GM12878 (cell line): ENCODE data around the gene SMYD5. TPM values are rescaled to one million over a fixed set of nuclear protein-coding genes. Genes with fewer than 3 reads are reported as not detected.
A peak's percentile ranks its signal among the peaks of the same experiment; 100 is the strongest.

Experiments used
- ATAC-seq: fragments of 200-7000 bp; cut with Tn5 transposase; 3 replicates; pipeline ENCODE4 v1.9.1; 2020; ENCODE audit warnings: mild to moderate bottlenecking, moderate library complexity
- BruUV-seq: library from RNA; stranded (reverse); fragments of 400-500 nt; replicated peaks from 2 replicates; lab custom pipeline; 2021; lab: Mats Ljungman, UMichigan
- CTCF ChIA-PET: fragments of 300-600 bp; sonication (Branson Sonifier 250); formaldehyde crosslinking; extraction: SDS; loops from one replicate; lab custom pipeline; 2021; ENCODE audit warnings: inconsistent platforms; lab: Yijun Ruan, JAX
- POLR2A ChIA-PET: fragments of 350-600 bp; formaldehyde crosslinking; extraction: SDS; loops from one replicate; lab custom pipeline; 2021; ENCODE audit warnings: inconsistent platforms; lab: Charles Lee
- RAD21 ChIA-PET: fragments of 300-600 bp; sonication (Branson Sonifier 250); formaldehyde crosslinking; loops from one replicate; lab custom pipeline; 2023; ENCODE audit warnings: antibody characterized with exemption; ENCODE audit not compliant: unreplicated experiment; lab: Charles Lee
- SMC1A ChIA-PET: fragments of 300-600 bp; sonication (Branson Sonifier 250); formaldehyde crosslinking; loops from one replicate; lab custom pipeline; 2023; ENCODE audit not compliant: unreplicated experiment, uncharacterized antibody; lab: Charles Lee
- DNase-seq: peaks from one replicate; pipeline ENCODE4 v3.0.0-alpha.2; 2011; ENCODE audit warnings: low read depth, low spot score
- FAIRE-seq: peaks from 3 replicates; lab custom pipeline; 2011; peaks lifted over from hg19 to GRCh38; lab: Jason Lieb, UNC
- H2AFZ ChIP-seq: 2 replicates; pipeline ENCODE4 v1.6.0; 2011; ENCODE audit warnings: low read depth, low read length, control low read depth; ENCODE audit not compliant: control insufficient read depth
- H3K27ac ChIP-seq: 2 replicates; pipeline ENCODE4 v1.5.1; 2011; ENCODE audit warnings: control low read depth; ENCODE audit not compliant: control insufficient read depth, insufficient read depth
- H3K27me3 ChIP-seq, 2 experiments: replicated peaks in 1 of 2; 2 replicates each; pipeline versions ENCODE4 v1.6.0 to v1.6.1; 2011; ENCODE audit warnings: low read length in 1 of 2; ENCODE audit not compliant: control insufficient read depth in 2 of 2, insufficient read depth in 2 of 2
- H3K36me3 ChIP-seq, 2 experiments: 2 replicates each; pipeline ENCODE4 v1.5.1; 2011; ENCODE audit warnings: low read length in 1 of 2; ENCODE audit not compliant: control insufficient read depth in 2 of 2, insufficient read depth in 2 of 2
- H3K4me1 ChIP-seq: 2 replicates; pipeline ENCODE4 v1.6.1; 2011; ENCODE audit warnings: mild to moderate bottlenecking, low read length, moderate library complexity, mixed read lengths; ENCODE audit not compliant: control insufficient read depth, insufficient read depth
- H3K4me2 ChIP-seq: 2 replicates; pipeline ENCODE4 v1.6.0; 2011; ENCODE audit warnings: control low read depth; ENCODE audit not compliant: control insufficient read depth, insufficient read depth
- H3K4me3 ChIP-seq: fragments of 200-600 bp; sonication (generic); 2 replicates; pipeline ENCODE4 v1.5.1; 2016
- H3K79me2 ChIP-seq: 2 replicates; pipeline ENCODE4 v1.6.0; 2011; ENCODE audit warnings: low read length; ENCODE audit not compliant: control insufficient read depth, insufficient read depth
- H3K9ac ChIP-seq: 2 replicates; pipeline ENCODE4 v1.8.0; 2011; ENCODE audit warnings: low read length, control low read depth, mixed read lengths; ENCODE audit not compliant: control insufficient read depth, insufficient read depth
- H3K9me3 ChIP-seq: replicated peaks from 3 replicates; pipeline ENCODE4 v1.5.1; 2011; ENCODE audit warnings: mild to moderate bottlenecking, low read length; ENCODE audit not compliant: control insufficient read depth, insufficient read depth
- H4K20me1 ChIP-seq: 2 replicates; pipeline ENCODE4 v1.6.0; 2011; ENCODE audit not compliant: control insufficient read depth, insufficient read depth
- MEF2B ChIP-seq: fragments of 450-650 bp; IDR thresholded peaks from 2 replicates; pipeline ENCODE4 v1.6.1; 2018; ENCODE audit warnings: mild to moderate bottlenecking, moderate library complexity; ENCODE audit not compliant: partially characterized antibody, poor library complexity, severe bottlenecking
- POLR2A ChIP-seq: IDR thresholded peaks from 2 replicates; pipeline ENCODE4 v1.6.1; 2011; ENCODE audit warnings: low read depth, mild to moderate bottlenecking, low read length
- RAD51 ChIP-seq: fragments of 450-650 bp; IDR thresholded peaks from 2 replicates; pipeline ENCODE4 v1.6.1; 2016; ENCODE audit warnings: moderate library complexity, mild to moderate bottlenecking, inconsistent platforms
- WGBS: methylation state at CpG from one replicate; pipeline ENCODE4 v1.1.6; 2016; ENCODE audit warnings: low lambda C conversion rate; ENCODE audit not compliant: insufficient replicate concordance, insufficient coverage; ENCODE audit errors: missing lambda C conversion rate; 5-methylcytosine and 5-hydroxymethylcytosine counted together
- in situ Hi-C: fragments of 300-500 bp; cut with MboI; formaldehyde crosslinking; loops from 9 replicates; pipeline ENCODE4 v1.14.3; 2018; ENCODE audit warnings: mixed read lengths
- intact Hi-C: fragments of 100-400 bp; cut with micrococcal nuclease; formaldehyde crosslinking; loops from one replicate; pipeline ENCODE4 v1.14.2; 2022; ENCODE audit not compliant: unreplicated experiment
- polyA plus RNA-seq, 11 experiments: library from polyadenylated mRNA; depleted of rRNA in 4 of 11; unstranded in 6 of 11; stranded (reverse) in 5 of 11; fragments of >200 nt; fragmentation: Nextera tagmentation in 4 of 11; fragmentation: Illumina TruSeq in 1 of 11; extraction: Ambion mirVana in 4 of 11; extraction: Trizol in 1 of 11; gene quantifications; 1 replicate in 1 of 11; 2 replicates in 10 of 11; pipeline versions ENCODE4 v1.2.1 to v1.2.3, GENCODE V29; 2011 to 2016; ENCODE audit warnings: inconsistent platforms in 2 of 11, missing spikeins in 2 of 11, low read depth in 1 of 11
- total RNA-seq, 4 experiments: library from RNA; depleted of rRNA in 3 of 4; stranded (reverse); fragments of >200 nt in 3 of 4; fragmentation: Illumina TruSeq in 1 of 4; extraction: Trizol in 1 of 4; gene quantifications; 2 replicates each; pipeline versions ENCODE4 v1.2.1 to v1.2.3, GENCODE V29; 2013 to 2021

SMYD5 gene
- total and polyA plus RNA-seq, 10 of the 15 experiments (the other 5 are each of a cell fraction or from before 2014, with no cell fraction given) = 6.1 to 35.3 (median 26.4) TPM

GRCh38 chr2:73227086-73227485, 13.0 kb downstream of the SMYD5 start:
- 73% methylated on average over 3 of the region's 3 CpGs for WGBS
- BruUV-seq = no TSS peak
- no peaks in the 10 kb centered on the region for H3K79me2 ChIP-seq
- RAD21 ChIA-PET = no interaction called here
- SMC1A ChIA-PET = no interaction called here
- peaks cover 2 to 14% of the 10 kb centered on the region in 2 experiments; a peak in 2 of 4 replicates for H3K36me3 ChIP-seq
- DNase-seq (no peak), FAIRE-seq (no peak), ATAC-seq (no peak)
- no peak overlapping the region for H3K27ac ChIP-seq
- POLR2A ChIA-PET = no interaction called here
- intact Hi-C loops = no loop called here
- no peaks in the 10 kb centered on the region for H3K9me3 ChIP-seq
- H3K4me2 ChIP-seq = no peak overlapping the region
- H3K27me3 ChIP-seq = no peaks in the 10 kb centered on the region
- CTCF ChIA-PET = interaction anchor here (0.7 kb wide), 1 partner anchor 15 kb away, joined by 4 read pairs; no protein-coding TSS in a partner anchor
- H3K4me3 ChIP-seq = no peak overlapping the region
- no peaks in the 10 kb centered on the region for H4K20me1 ChIP-seq
- TF ChIP-seq POLR2A = peak; percentile 20; the same call in 1 of the 2 replicates
- TF ChIP-seq RAD51 = no peak
- no peak overlapping the region for H3K9ac ChIP-seq
- no peaks in the 10 kb centered on the region for H3K4me1 ChIP-seq
- in situ Hi-C loops = no loop called here
- H2AFZ ChIP-seq = no peak overlapping the region

- ChIA-PET CTCF (interaction anchor here (0.7 to 3.9 kb wide), 3 partner anchors 14 to 23 kb away, joined by 3 to 27 read pairs (median 3); partner anchors contain the start of gene SMYD5), POLR2A (no interaction called here), RAD21 (no interaction called here), SMC1A (no interaction called here)
- Histone ChIP-seq H3K9me3 (no peaks in the 10 kb centered on the region), H3K27ac (no peak overlapping the region), H2AFZ (no peak overlapping the region), H3K79me2 (no peaks in the 10 kb centered on the region; the same call in 1 of the 2 replicates), H3K4me1 (peaks cover 4% of the 10 kb centered on the region), H3K27me3 (no peaks in the 10 kb centered on the region), H3K4me2 (no peak overlapping the region), H4K20me1 (no peaks in the 10 kb centered on the region), H3K9ac (no peak overlapping the region), H3K4me3 (no peak overlapping the region), H3K36me3 (peaks cover 0 to 4% of the 10 kb centered on the region in 2 experiments; a peak in 2 of 4 replicates)
- ATAC-seq (no peak), FAIRE-seq (no peak), DNase-seq (no peak)
- BruUV-seq = no TSS peak
- 91% methylated on average over 14 of the region's 14 CpGs for WGBS
- intact Hi-C loops (no loop called here), in situ Hi-C loops (no loop called here)
- TF ChIP-seq MEF2B = no peak
- TF ChIP-seq POLR2A = peak; percentile 17; the same call in 1 of the 2 replicates
Observed at GRCh38 chr2:73228631-73229030, 14.6 kb downstream of the SMYD5 start.
